ENCODE measurements around the gene CRACR2A. TPM values are rescaled to one million over a fixed set of nuclear protein-coding genes. Genes with fewer than 3 reads are reported as not detected.

Gene CRACR2A
- total and polyA plus RNA-seq, 9 of the 15 experiments (the other 6 are each of a cell fraction or from before 2014, with no cell fraction given) = 2.1 to 15.1 (median 10.4) TPM

DNA sequence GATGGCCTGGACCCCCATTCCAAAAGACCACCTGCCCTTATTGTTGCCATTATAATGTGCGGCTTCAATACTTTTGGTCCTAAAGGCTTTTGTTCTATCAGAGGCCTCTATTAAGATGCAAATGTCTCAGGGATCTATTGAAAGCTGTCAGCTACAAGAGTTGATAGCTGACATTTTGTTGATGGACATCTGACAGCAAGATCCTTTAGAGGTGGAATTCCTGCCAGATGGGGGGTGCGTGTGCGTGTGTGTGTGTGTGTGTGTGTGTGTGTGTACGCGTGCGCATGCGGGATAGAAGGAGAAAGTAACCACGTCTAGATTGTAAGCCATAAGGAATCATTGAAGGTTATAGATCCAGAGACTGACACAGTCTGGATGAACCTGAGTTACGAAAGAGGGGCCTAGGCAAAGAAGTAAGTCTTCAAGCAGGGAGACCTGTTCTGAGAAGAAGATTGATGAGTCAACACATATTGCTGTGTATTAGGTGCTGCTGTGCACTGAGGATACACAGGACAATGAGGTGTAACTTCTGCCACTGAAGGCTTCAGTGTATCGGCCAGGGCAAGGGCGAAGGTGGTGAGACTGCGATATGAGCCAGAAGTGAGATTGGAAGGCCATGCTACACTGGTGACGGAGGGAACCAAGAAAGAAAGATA lies 172.7 kb downstream of the CRACR2A start:
- no peaks in the 10 kb centered on the region for H3K9me1 ChIP-seq (ENCODE audit: control insufficient read depth, insufficient read depth, low read length)
- DNase-seq (ENCODE audit: extremely low read depth in 1 of 4, low spot score in 3 of 4) (no peak), ATAC-seq (no peak), FAIRE-seq (no peak)
- no peaks in the 10 kb centered on the region for H3K36me3 ChIP-seq (ENCODE audit: control insufficient read depth, insufficient read depth, low read length)
- H3K27me3 ChIP-seq (ENCODE audit: control insufficient read depth in 2 of 2, insufficient read depth in 2 of 2, low read length in 2 of 2) = peaks cover 3 to 20% of the 10 kb centered on the region in 2 experiments
- H3K4me1 ChIP-seq (replicated peaks in 1 of 2; ENCODE audit: control insufficient read depth in 2 of 2, insufficient read depth in 2 of 2, low read length in 2 of 2) = no peaks in the 10 kb centered on the region
- 8% methylated on average over 13 of the region's 13 CpGs for WGBS (ENCODE audit: insufficient coverage, low coverage, missing lambda C conversion rate)
- in situ Hi-C loops (cut with MboI) = no loop called here
- H3K9me3 ChIP-seq (replicated peaks; ENCODE audit: control insufficient read depth, insufficient read depth, low read depth, low read length) = no peaks in the 10 kb centered on the region
- H4K20me1 ChIP-seq (replicated peaks; ENCODE audit: control insufficient read depth, insufficient read depth, low read length) = no peaks in the 10 kb centered on the region
- ChIA-PET CTCF (ENCODE audit: low intra/inter-chr PET ratio) (no interaction called here), POLR2A (no interaction called here)
- TF ChIP-seq ZNF316 (IDR thresholded peaks at IDR 0.05) = peak; percentile 30
- no peak for TF ChIP-seq ELF4 (CRISPR knock-in tag; IDR thresholded peaks at IDR 0.05)
- peak; percentile 17; the same call in 1 of the 2 replicates for TF ChIP-seq C11orf30 (IDR thresholded peaks at IDR 0.05; ENCODE audit: low read depth)
- BruUV-seq (replicated peaks) = no TSS peak
- H2AFZ ChIP-seq (ENCODE audit: low read depth, low read length) = no peak overlapping the region
- H3K4me2 ChIP-seq (ENCODE audit: insufficient read depth, low read length) = no peak overlapping the region
- H3K4me3 ChIP-seq = no peak overlapping the region
- intact Hi-C loops (cut with micrococcal nuclease) = no loop called here
- H3K79me2 ChIP-seq (ENCODE audit: control insufficient read depth, insufficient read depth, low read length) = no peaks in the 10 kb centered on the region
- no peak overlapping the region for H3K27ac ChIP-seq (ENCODE audit: extremely low read depth, low read depth, low read length)
- no peak overlapping the region for H3K9ac ChIP-seq (ENCODE audit: insufficient read depth in 1 of 2, low read depth in 2 of 2, low read length in 2 of 2)

DNA sequence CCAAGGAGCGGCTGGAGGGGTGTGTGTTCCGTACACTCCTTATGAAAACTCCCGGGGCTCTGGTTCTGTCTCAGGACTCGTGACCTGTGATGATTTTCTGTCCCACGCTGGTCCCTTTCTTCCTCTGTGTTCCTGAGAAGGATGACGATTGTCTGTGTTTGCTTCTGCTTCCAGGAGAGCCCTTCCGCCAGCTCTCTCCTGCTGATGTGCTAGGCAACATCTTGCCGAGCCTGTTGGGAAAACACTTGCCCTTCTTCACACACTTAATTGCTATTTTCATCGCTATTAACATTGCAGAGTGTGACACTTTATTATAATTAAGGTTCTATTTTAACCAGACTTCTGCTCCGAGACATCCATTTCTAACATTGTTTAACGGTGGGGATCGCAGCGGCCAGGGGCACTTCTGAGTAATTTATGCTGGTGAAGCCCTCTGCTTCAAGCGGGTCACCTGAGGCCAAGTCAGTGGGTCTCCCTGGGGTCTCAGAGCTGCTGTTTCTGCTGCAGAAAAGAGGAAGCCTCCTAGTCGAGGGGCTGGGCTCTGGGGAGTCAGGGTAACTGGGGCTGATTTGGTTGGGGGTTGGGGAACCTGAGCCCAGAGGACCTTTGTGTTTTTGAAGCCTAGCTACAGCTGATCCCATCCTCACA lies 173.3 kb downstream of the CRACR2A start:
- no peak overlapping the region for H3K27ac ChIP-seq (ENCODE audit: extremely low read depth, low read depth, low read length)
- intact Hi-C loops (cut with micrococcal nuclease) = no loop called here
- no peak for DNase-seq (ENCODE audit: extremely low read depth in 1 of 4, low spot score in 3 of 4)
- no peak for FAIRE-seq
- no peak overlapping the region for H3K9ac ChIP-seq (ENCODE audit: insufficient read depth in 1 of 2, low read depth in 2 of 2, low read length in 2 of 2)
- in situ Hi-C loops (cut with MboI) = no loop called here
- no peaks in the 10 kb centered on the region for H3K9me3 ChIP-seq (replicated peaks; ENCODE audit: control insufficient read depth, insufficient read depth, low read depth, low read length)
- H3K79me2 ChIP-seq (ENCODE audit: control insufficient read depth, insufficient read depth, low read length) = no peaks in the 10 kb centered on the region
- H3K9me1 ChIP-seq (ENCODE audit: control insufficient read depth, insufficient read depth, low read length) = no peaks in the 10 kb centered on the region
- peaks cover 3 to 24% of the 10 kb centered on the region in 2 experiments for H3K27me3 ChIP-seq (ENCODE audit: control insufficient read depth in 2 of 2, insufficient read depth in 2 of 2, low read length in 2 of 2)
- no peak overlapping the region for H2AFZ ChIP-seq (ENCODE audit: low read depth, low read length)
- POLR2A ChIA-PET = interaction anchor here (1.0 kb wide), 1 partner anchor 11 kb away, joined by 3 read pairs; no protein-coding TSS in a partner anchor
- H3K4me3 ChIP-seq = no peak overlapping the region
- WGBS (ENCODE audit: insufficient coverage, low coverage, missing lambda C conversion rate) = 0% methylated on average over 15 of the region's 15 CpGs
- no peak for ATAC-seq
- no peak overlapping the region for H3K4me2 ChIP-seq (ENCODE audit: insufficient read depth, low read length)
- H3K36me3 ChIP-seq (ENCODE audit: control insufficient read depth, insufficient read depth, low read length) = no peaks in the 10 kb centered on the region
- H4K20me1 ChIP-seq (replicated peaks; ENCODE audit: control insufficient read depth, insufficient read depth, low read length) = no peaks in the 10 kb centered on the region
- CTCF ChIA-PET (ENCODE audit: low intra/inter-chr PET ratio) = no interaction called here
- H3K4me1 ChIP-seq (replicated peaks in 1 of 2; ENCODE audit: control insufficient read depth in 2 of 2, insufficient read depth in 2 of 2, low read length in 2 of 2) = no peaks in the 10 kb centered on the region
- no TSS peak for BruUV-seq (replicated peaks)
- TF ChIP-seq TAL1 (IDR thresholded peaks at IDR 0.05) = no peak
- TF ChIP-seq ZNF830 (CRISPR knock-in tag; IDR thresholded peaks at IDR 0.05) = no peak
- TF ChIP-seq SMC3 (conservative IDR thresholded peaks at IDR 0.05; ENCODE audit: insufficient read depth, low read depth, low read length) = no peak
- no peak for TF ChIP-seq MAZ (CRISPR knock-in tag; conservative IDR thresholded peaks at IDR 0.05 in 1 of 2, IDR thresholded peaks at IDR 0.05 in 1 of 2)

Data from K562 (cell line).